Measurements from ENCODE around the gene LVRN. TPM values are rescaled to one million over a fixed set of nuclear protein-coding genes. Genes with fewer than 3 reads are reported as not detected.
"Not testable (repeated sequence)": the region's sequence is repeated elsewhere in the genome, so short reads cannot be mapped to it uniquely, and the experiment has no call there.

The LVRN gene
- 2.8 TPM for total RNA-seq
- polyA plus RNA-seq = 0.27 TPM

- no peak for DNase-seq (ENCODE audit: extremely low spot score)
- Histone ChIP-seq H3K4me3 (ENCODE audit: low read depth, low read length) (peak within 1 kb of the TSS; percentile 38), H3K27ac (ENCODE audit: low read depth) (no peak within 1 kb of the TSS), H3K4me1 (ENCODE audit: insufficient read depth) (peaks cover 2% of the 10 kb centered on the region), H3K36me3 (ENCODE audit: insufficient read depth) (no peaks in the 10 kb centered on the region)
- 6% methylated on average over 18 of the region's 18 CpGs for WGBS
Measured at GRCh38 chr5:115962239-115962564, at the start of gene LVRN. LVRN (plus strand) TSS chr5:115962475; CDS start chr5:115962618, 143 bp downstream.

- WGBS = 90% methylated on average over 5 of the region's 5 CpGs
- H3K4me1 ChIP-seq (ENCODE audit: insufficient read depth); H3K4me3 ChIP-seq (ENCODE audit: low read depth, low read length); DNase-seq (ENCODE audit: extremely low spot score); H3K36me3 ChIP-seq (ENCODE audit: insufficient read depth); H3K27ac ChIP-seq (ENCODE audit: low read depth): not testable (repeated sequence)
Measured at GRCh38 chr5:115913623-115914400, 48.5 kb upstream of the LVRN start.

GRCh38 chr5:115920171-115920725 lies 42.0 kb upstream of the LVRN start:
- H3K4me3 ChIP-seq (ENCODE audit: low read depth, low read length) = no peak overlapping the region
- no peaks in the 10 kb centered on the region for H3K4me1 ChIP-seq (ENCODE audit: insufficient read depth)
- DNase-seq (ENCODE audit: extremely low spot score) = no peak
- 75% methylated on average over 3 of the region's 3 CpGs for WGBS
- no peaks in the 10 kb centered on the region for H3K36me3 ChIP-seq (ENCODE audit: insufficient read depth)
- H3K27ac ChIP-seq (ENCODE audit: low read depth) = no peak overlapping the region

DNA sequence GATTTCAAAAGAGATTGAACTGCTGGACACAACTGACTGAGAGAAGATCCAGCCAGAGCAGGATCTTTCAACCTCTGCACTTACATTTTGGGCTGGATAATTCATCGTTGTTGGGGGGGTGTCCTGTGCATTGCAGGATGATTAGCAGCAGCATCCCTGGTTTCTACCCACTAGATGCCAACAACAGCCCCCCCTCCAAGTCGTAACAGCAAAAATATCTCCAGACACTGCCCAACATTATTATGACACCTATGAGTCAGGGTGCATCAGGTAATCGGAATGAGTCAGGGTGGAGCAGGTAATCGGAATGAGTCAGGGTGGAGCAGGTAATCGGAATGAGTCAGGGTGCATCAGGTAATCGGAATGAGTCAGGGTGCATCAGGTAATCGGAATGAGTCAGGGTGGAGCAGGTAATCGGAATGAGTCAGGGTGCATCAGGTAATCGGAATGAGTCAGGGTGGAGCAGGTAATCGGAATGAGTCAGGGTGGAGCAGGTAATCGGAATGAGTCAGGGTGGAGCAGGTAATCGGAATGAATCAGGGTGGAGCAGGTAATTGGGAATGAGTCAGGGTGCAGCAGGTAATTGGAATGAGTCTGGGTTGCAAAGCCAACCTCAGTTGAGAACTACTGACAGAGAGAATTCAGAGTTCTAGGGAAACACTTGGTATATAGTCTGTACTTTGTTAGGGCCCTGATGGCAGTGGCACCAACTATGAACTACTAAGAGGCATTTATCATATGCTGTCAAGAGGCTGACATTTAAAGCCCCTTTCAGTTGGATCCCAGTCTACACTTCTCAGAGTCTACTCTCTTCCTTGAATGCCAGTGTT lies 33.5 kb upstream of the LVRN start:
- not testable (repeated sequence) for H3K4me1 ChIP-seq (ENCODE audit: insufficient read depth); H3K4me3 ChIP-seq (ENCODE audit: low read depth, low read length); DNase-seq (ENCODE audit: extremely low spot score); H3K36me3 ChIP-seq (ENCODE audit: insufficient read depth); H3K27ac ChIP-seq (ENCODE audit: low read depth)
- WGBS = 96% methylated on average over 12 of the region's 12 CpGs

GRCh38 chr5:115930171-115930570 lies 32.1 kb upstream of the LVRN start:
- not testable (repeated sequence) for H3K4me3 ChIP-seq (ENCODE audit: low read depth, low read length); H3K27ac ChIP-seq (ENCODE audit: low read depth); DNase-seq (ENCODE audit: extremely low spot score); H3K4me1 ChIP-seq (ENCODE audit: insufficient read depth); H3K36me3 ChIP-seq (ENCODE audit: insufficient read depth)
- WGBS = 91% methylated on average over 17 of the region's 17 CpGs

- DNase-seq (ENCODE audit: extremely low spot score) = no peak
- 96% methylated on average over 4 of the region's 4 CpGs for WGBS
Measured at GRCh38 chr5:115930630-115931337, 31.5 kb upstream of the LVRN start.

DNA sequence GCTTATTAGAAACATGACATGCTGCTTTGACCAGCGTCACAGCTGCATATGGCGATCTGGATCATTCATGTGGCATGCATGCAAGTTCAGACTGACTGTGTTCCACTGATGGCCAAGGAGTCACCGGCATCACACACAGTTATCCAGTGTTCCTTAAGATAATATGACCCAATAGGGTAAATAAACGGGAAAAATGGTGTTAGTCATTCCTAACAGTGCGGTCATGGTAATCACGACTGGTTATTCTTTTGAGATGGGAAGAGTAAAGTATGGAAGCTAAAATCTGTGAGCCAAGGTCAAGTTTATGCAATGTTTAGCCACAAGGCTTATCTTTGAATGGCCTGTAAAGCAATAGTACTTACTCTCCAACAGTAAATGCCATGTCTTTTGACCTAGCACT lies 29.3 kb upstream of the LVRN start:
- 68% methylated on average over 6 of the region's 6 CpGs for WGBS
- Histone ChIP-seq H3K4me3 (ENCODE audit: low read depth, low read length) (no peak overlapping the region), H3K27ac (ENCODE audit: low read depth) (no peak overlapping the region), H3K36me3 (ENCODE audit: insufficient read depth) (no peaks in the 10 kb centered on the region), H3K4me1 (ENCODE audit: insufficient read depth) (no peaks in the 10 kb centered on the region)
- DNase-seq (ENCODE audit: extremely low spot score) = no peak

More at GRCh38 chr5:115930630-115931337, 31.5 kb upstream of the LVRN start:
- no peak overlapping the region for H3K4me3 ChIP-seq (ENCODE audit: low read depth, low read length)
- H3K27ac ChIP-seq (ENCODE audit: low read depth) = no peak overlapping the region
- H3K4me1 ChIP-seq (ENCODE audit: insufficient read depth) = no peaks in the 10 kb centered on the region
- H3K36me3 ChIP-seq (ENCODE audit: insufficient read depth) = no peaks in the 10 kb centered on the region

- no peak overlapping the region for H3K27ac ChIP-seq (ENCODE audit: low read depth)
- H3K4me3 ChIP-seq (ENCODE audit: low read depth, low read length) = no peak overlapping the region
- H3K36me3 ChIP-seq (ENCODE audit: insufficient read depth) = no peaks in the 10 kb centered on the region
- DNase-seq (ENCODE audit: extremely low spot score) = no peak
- H3K4me1 ChIP-seq (ENCODE audit: insufficient read depth) = no peaks in the 10 kb centered on the region
- 92% methylated on average over 10 of the region's 10 CpGs for WGBS
Measured at GRCh38 chr5:115934388-115934974, 27.8 kb upstream of the LVRN start.

GRCh38 chr5:115936031-115936430 lies 26.2 kb upstream of the LVRN start:
- Histone ChIP-seq H3K27ac (ENCODE audit: low read depth) (no peak overlapping the region), H3K36me3 (ENCODE audit: insufficient read depth) (no peaks in the 10 kb centered on the region), H3K4me1 (ENCODE audit: insufficient read depth) (no peaks in the 10 kb centered on the region), H3K4me3 (ENCODE audit: low read depth, low read length) (no peak overlapping the region)
- no peak for DNase-seq (ENCODE audit: extremely low spot score)
- 91% methylated on average over 1 of the region's 1 CpG for WGBS

DNA sequence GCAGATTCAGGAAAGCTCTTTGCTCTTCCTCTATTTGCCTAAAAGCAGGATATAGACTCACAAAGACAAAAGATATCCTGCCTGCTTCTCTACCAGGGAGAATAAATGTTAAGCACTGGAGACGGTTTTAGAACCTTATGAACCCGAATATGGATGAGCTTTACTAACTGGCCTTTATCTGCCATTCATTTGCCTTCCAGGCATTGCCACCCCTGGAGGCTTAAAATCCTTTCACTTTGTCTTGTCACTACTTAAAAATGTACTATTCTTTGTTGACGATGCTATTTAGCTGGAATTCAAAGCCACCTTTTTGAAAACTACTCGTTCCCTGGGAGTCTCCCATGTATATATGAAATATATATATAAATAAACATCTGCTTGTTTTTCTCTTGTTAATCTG lies 23.2 kb upstream of the LVRN start:
- WGBS = 60% methylated on average over 4 of the region's 4 CpGs
- Histone ChIP-seq H3K27ac (ENCODE audit: low read depth) (no peak overlapping the region), H3K4me1 (ENCODE audit: insufficient read depth) (no peaks in the 10 kb centered on the region), H3K36me3 (ENCODE audit: insufficient read depth) (no peaks in the 10 kb centered on the region), H3K4me3 (ENCODE audit: low read depth, low read length) (no peak overlapping the region)
- no peak for DNase-seq (ENCODE audit: extremely low spot score)

DNA sequence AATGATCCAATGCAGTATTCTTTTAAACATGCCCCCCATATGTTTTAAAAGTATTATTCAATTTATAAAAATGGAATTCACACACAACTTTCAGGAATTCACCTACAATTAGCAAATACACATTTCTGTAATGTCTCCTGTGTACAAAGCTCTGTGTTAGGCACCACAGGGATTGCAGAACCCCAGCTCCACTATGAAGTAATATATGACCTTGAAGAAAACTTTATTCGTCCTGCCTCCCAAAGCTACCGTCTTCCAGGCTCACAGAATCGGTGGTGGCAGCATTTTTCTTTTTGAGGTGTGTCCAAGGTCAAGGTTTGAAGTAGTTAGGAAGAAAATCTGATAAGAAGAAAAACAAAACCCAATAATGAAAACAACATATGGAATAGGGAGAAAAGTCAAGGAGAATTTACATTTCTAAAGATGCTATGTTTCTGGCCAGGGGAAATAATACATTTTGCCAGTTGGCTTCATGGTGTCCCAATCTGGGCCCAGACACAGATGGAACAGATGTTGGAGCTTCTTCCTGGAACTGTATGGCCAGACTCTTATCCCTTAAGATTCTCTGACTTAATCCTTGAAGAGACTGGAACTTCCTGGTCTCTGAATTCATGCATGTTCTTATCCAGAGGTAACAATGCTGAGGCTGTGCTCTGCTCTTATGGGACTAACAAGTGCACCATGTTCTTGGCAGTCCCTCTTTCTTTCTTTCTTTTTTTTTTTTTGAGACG lies 22.0 kb upstream of the LVRN start:
- 63% methylated on average over 3 of the region's 4 CpGs for WGBS
- Histone ChIP-seq H3K4me3 (ENCODE audit: low read depth, low read length) (no peak overlapping the region), H3K27ac (ENCODE audit: low read depth) (no peak overlapping the region)

GRCh38 chr5:115941051-115941675 lies 21.1 kb upstream of the LVRN start:
- Histone ChIP-seq H3K4me1 (ENCODE audit: insufficient read depth) (no peaks in the 10 kb centered on the region), H3K4me3 (ENCODE audit: low read depth, low read length) (no peak overlapping the region), H3K36me3 (ENCODE audit: insufficient read depth) (no peaks in the 10 kb centered on the region), H3K27ac (ENCODE audit: low read depth) (no peak overlapping the region)
- 82% methylated on average over 9 of the region's 9 CpGs for WGBS
- DNase-seq (ENCODE audit: extremely low spot score) = no peak

More for the DNA sequence above, 22.0 kb upstream of the LVRN start:
- no peaks in the 10 kb centered on the region for H3K36me3 ChIP-seq (ENCODE audit: insufficient read depth)
- DNase-seq (ENCODE audit: extremely low spot score) = no peak
- H3K4me1 ChIP-seq (ENCODE audit: insufficient read depth) = no peaks in the 10 kb centered on the region

Data from urinary bladder (tissue), 4 donors.